Naive thymus-derived CD4-positive, alpha-beta T cell (primary cell): ENCODE data around the gene ZKSCAN7. TPM values are rescaled to one million over a fixed set of nuclear protein-coding genes. Genes with fewer than 3 reads are reported as not detected.

Experiments used
- ATAC-seq: fragments of 150-1000 bp; cut with Tn5 transposase; 2 replicates; pipeline ENCODE4 v1.10.0; 2021; ENCODE audit warnings: mild to moderate bottlenecking, moderate library complexity
- CTCF ChIA-PET: fragments of 350-600 bp; sonication (Branson Sonifier 250); formaldehyde crosslinking; loops from one replicate; lab custom pipeline; 2021; ENCODE audit warnings: antibody characterized with exemption; lab: Charles Lee
- POLR2A ChIA-PET: fragments of 350-600 bp; sonication (Branson Sonifier 250); formaldehyde crosslinking; loops from one replicate; lab custom pipeline; 2021; ENCODE audit warnings: antibody characterized with exemption, inconsistent platforms; lab: Charles Lee
- DNase-seq, 9 donors: peaks; one replicate each; pipeline versions ENCODE4 v3.0.0 to v3.0.0-alpha.2; 2020 to 2022; ENCODE audit warnings: mixed read lengths in 1 of 9
- H3K27ac ChIP-seq: one replicate; pipeline ENCODE4 v1.7.0; 2013; ENCODE audit warnings: mild to moderate bottlenecking, low read depth, low read length, moderate library complexity
- H3K27me3 ChIP-seq, 2 donors: one replicate each; pipeline ENCODE4 v1.7.0; 2013; ENCODE audit warnings: low read length in 2 of 2, mild to moderate bottlenecking in 2 of 2, moderate library complexity in 2 of 2; ENCODE audit not compliant: control insufficient read depth in 2 of 2, insufficient read depth in 2 of 2
- H3K36me3 ChIP-seq, 3 experiments: 1 replicate in 2 of 3; 2 replicates in 1 of 3; pipeline ENCODE4 v1.7.0; 2013; ENCODE audit warnings: low read length in 3 of 3, mild to moderate bottlenecking in 3 of 3, moderate library complexity in 1 of 3; ENCODE audit not compliant: insufficient read depth in 3 of 3, control insufficient read depth in 2 of 3
- H3K4me1 ChIP-seq, 2 donors: one replicate each; pipeline ENCODE4 v1.7.0; 2013; ENCODE audit warnings: low read length in 2 of 2, mild to moderate bottlenecking in 2 of 2, moderate library complexity in 1 of 2; ENCODE audit not compliant: control insufficient read depth in 2 of 2, insufficient read depth in 2 of 2
- H3K4me3 ChIP-seq: 2 replicates; pipeline ENCODE4 v1.7.0; 2013; ENCODE audit warnings: mild to moderate bottlenecking, low read length
- H3K9me3 ChIP-seq, 3 experiments: 1 replicate in 2 of 3; 2 replicates in 1 of 3; pipeline ENCODE4 v1.7.0; 2013; ENCODE audit warnings: low read length in 3 of 3; ENCODE audit not compliant: control insufficient read depth in 2 of 3
- H3K27ac Mint-ChIP-seq, 9 donors: one replicate each; pipeline ENCODE4 v1.8.0; 2020 to 2022; ENCODE audit warnings: mixed read lengths in 9 of 9, mild to moderate bottlenecking in 8 of 9, moderate library complexity in 5 of 9, inconsistent platforms in 2 of 9
- H3K27me3 Mint-ChIP-seq, 5 donors: one replicate each; pipeline ENCODE4 v1.8.0; 2021 to 2022; ENCODE audit warnings: mixed read lengths in 5 of 5, mild to moderate bottlenecking in 1 of 5
- H3K36me3 Mint-ChIP-seq, 5 donors: one replicate each; pipeline ENCODE4 v1.8.0; 2020 to 2022; ENCODE audit warnings: mixed read lengths in 5 of 5, mild to moderate bottlenecking in 3 of 5, inconsistent platforms in 1 of 5
- H3K4me1 Mint-ChIP-seq, 7 donors: one replicate each; pipeline ENCODE4 v1.8.0; 2020 to 2022; ENCODE audit warnings: mixed read lengths in 7 of 7, mild to moderate bottlenecking in 3 of 7, inconsistent platforms in 1 of 7
- H3K4me3 Mint-ChIP-seq, 10 donors: one replicate each; pipeline ENCODE4 v1.8.0; 2020 to 2022; ENCODE audit warnings: mild to moderate bottlenecking in 10 of 10, mixed read lengths in 10 of 10, moderate library complexity in 6 of 10, inconsistent platforms in 2 of 10
- H3K9me3 Mint-ChIP-seq, 11 donors: one replicate each; pipeline ENCODE4 v1.8.0; 2020 to 2022; ENCODE audit warnings: mixed read lengths in 11 of 11, mild to moderate bottlenecking in 4 of 11, inconsistent platforms in 1 of 11, moderate library complexity in 1 of 11
- intact Hi-C, 2 donors: fragments of 100-400 bp; cut with micrococcal nuclease; formaldehyde crosslinking; loops; one replicate each; pipeline ENCODE4 v1.15.1; 2023
- polyA plus RNA-seq, 2 donors: library from polyadenylated mRNA; unstranded; fragments of 300-500 nt; fragmentation: Illumina TruSeq; gene quantifications; one replicate each; pipeline ENCODE4 v1.2.3, GENCODE V29; 2021
- total RNA-seq, 6 experiments: library from RNA in 5 of 6; stranded (reverse) in 5 of 6; gene quantifications; 1 replicate in 5 of 6; 2 replicates in 1 of 6; pipeline ENCODE4 v1.2.3 and lab custom pipeline; 2021 to 2026

Gene ZKSCAN7
- total and polyA plus RNA-seq, 7 experiments from 2014 or later, result 1.1 to 4.5 (median 2.1) TPM

DNA sequence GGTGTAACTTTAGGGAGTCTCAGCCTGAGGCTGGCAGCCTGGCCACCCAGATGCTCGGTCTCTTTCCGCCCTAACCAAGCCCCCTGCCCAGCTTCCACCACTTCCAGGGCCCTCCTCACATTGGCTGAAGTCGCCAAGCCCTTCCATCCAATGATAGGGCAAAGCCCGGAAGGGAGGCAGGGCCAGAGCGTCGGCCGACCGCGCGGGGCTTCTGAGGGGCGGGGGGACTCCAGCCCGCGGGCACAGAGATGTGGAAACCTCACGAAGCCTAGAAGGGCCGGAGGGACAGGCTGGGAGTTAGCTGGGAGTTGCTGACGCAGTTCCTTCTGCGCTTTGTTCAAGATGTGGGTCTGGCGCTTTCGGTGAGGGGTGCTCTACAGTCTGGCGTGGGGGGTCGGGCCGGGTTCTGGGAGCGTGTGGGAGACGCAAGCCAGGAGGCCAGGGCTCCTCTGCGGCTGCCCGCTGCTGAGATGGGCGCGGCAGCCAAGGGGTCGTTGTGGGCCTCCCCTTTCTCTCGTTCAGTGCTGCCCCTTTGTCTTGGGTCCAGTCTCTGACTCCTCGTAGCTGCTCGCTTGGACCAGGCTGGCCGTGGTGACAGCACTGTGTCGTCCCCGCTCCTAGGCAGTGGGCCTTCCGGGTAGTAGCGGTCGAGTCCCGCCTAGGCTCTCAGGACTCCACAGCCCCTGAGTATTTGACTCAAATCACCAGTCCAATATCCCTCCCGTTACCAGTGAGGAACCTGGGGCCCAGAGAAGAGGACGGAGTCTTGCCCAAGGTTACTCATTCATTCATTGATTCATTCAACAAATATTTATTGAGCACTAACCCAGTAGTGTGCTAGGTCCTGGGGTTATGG lies 29.9 kb downstream of the ZKSCAN7 start, which contains the start of gene ZNF660:
Gene ZNF660 (plus strand): TSS at position 319 of the 856 bp plus-strand sequence. CDS start 9,230 bp downstream, outside the sequence.
- H3K27me3 Mint-ChIP-seq, result peaks cover 18 to 77% (median 53%) of the 10 kb centered on the region in 5 donors
- peaks cover 0 to 12% (median 9%) of the 10 kb centered on the region in 7 donors for H3K4me1 Mint-ChIP-seq
- POLR2A ChIA-PET, result no interaction called here
- H3K27ac Mint-ChIP-seq, result peak within 1 kb of the TSS in 1 of 9 donors; percentile 56
- Histone ChIP-seq H3K9me3 (no peaks in the 10 kb centered on the region), H3K27ac (no peak within 1 kb of the TSS), H3K27me3 (no peaks in the 10 kb centered on the region), H3K36me3 (no peaks in the 10 kb centered on the region), H3K4me3 (no peak within 1 kb of the TSS), H3K4me1 (no peaks in the 10 kb centered on the region)
- H3K4me3 Mint-ChIP-seq, result peak within 1 kb of the TSS in 9 of 10 donors; percentile 2 to 70 (median 52)
- DNase-seq (peak in 1 of 9 donors; percentile 4), ATAC-seq (peak; percentile 77)
- intact Hi-C loops, result no loop called here
- CTCF ChIA-PET, result no interaction called here
- peaks cover 4 to 34% (median 22%) of the 10 kb centered on the region in 5 donors for H3K36me3 Mint-ChIP-seq
- peaks cover 5 to 58% (median 24%) of the 10 kb centered on the region in 11 donors for H3K9me3 Mint-ChIP-seq

DNA sequence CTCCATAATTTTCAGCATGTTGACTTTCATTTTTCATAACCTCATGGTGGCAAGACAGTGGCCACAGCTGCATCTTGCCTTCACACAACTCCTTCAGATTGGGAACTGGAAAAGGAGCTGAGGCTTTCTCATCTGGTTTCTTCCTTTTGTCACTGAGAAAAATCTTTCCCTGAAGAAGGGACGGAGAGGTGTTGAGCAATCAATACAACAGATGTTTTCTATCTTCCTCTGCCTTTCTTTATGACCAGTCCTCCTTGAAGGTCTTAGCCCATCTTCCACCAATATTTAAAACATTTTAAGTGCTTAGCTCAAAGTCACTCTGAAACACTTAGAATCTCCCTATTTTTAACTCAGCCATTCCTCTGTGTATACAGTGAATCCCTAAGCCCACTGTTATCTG lies 41.6 kb downstream of the ZKSCAN7 start:
- DNase-seq, result no peak
- Mint-ChIP-seq H3K4me3 (no peak overlapping the region), H3K4me1 (no peaks in the 10 kb centered on the region), H3K27ac (no peak overlapping the region), H3K36me3 (peaks cover 0 to 34% (median 14%) of the 10 kb centered on the region in 5 donors), H3K27me3 (peaks cover 0 to 10% (median 0%) of the 10 kb centered on the region in 5 donors), H3K9me3 (peaks cover 10 to 51% (median 27%) of the 10 kb centered on the region in 11 donors)
- Histone ChIP-seq H3K9me3 (peaks cover 0 to 18% (median 0%) of the 10 kb centered on the region in 3 experiments), H3K27me3 (no peaks in the 10 kb centered on the region), H3K27ac (no peak overlapping the region), H3K36me3 (no peaks in the 10 kb centered on the region), H3K4me1 (no peaks in the 10 kb centered on the region), H3K4me3 (no peak overlapping the region)
- intact Hi-C loops, result no loop called here
- POLR2A ChIA-PET, result interaction anchor here (0.6 kb wide), 1 partner anchor 89 kb away, joined by 3 read pairs; no protein-coding TSS in a partner anchor
- no peak for ATAC-seq
- CTCF ChIA-PET, result no interaction called here

DNA sequence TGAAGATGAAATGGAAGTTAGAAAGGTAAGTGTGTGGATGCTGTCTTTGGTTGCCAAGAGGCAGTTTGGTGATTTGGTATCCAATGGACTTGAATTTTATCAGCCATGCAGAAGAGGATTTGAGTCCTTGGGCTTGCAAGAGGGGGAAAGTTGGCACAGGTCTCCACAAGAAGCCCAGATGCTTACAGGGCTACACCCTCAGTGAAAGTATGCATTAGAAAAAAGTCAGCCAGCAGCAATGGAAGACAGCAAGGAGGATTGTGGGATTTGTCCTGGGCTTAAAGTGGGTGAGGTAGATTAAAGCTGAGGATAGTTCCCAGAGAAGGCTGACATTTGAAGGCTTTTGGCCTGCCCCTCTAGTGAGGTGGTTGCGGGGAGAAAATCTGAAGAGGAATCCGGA lies 46.8 kb downstream of the ZKSCAN7 start:
- intact Hi-C loops, result no loop called here
- no peak overlapping the region for H3K4me3 Mint-ChIP-seq
- ATAC-seq, result no peak

DNA sequence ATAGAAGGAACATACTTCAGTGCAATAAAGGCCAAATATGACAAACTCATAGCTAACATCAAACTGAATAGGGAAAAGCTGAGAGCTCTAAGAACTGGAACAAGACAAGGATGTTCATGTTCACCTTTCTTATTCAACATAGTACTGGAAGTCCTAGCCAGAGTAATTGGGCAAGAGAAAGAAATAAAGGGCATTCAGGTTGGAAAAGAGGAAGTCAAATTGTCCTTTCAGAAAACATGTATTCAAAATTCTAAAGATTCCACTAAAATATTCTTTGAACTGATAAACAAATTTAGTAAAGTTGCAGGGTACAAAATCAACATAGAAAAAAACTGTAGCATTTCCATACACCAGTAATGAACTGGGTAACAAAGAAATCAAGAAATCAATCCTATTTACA lies 57.7 kb downstream of the ZKSCAN7 start:
- H3K4me1 Mint-ChIP-seq, result no peaks in the 10 kb centered on the region
- no peaks in the 10 kb centered on the region for H3K36me3 ChIP-seq
- CTCF ChIA-PET, result interaction anchor here (0.8 kb wide), 1 partner anchor 98 kb away, joined by 3 read pairs; no protein-coding TSS in a partner anchor
- H3K9me3 Mint-ChIP-seq, result peaks cover 0 to 14% (median 0%) of the 10 kb centered on the region in 11 donors
- peaks cover 0 to 14% (median 4%) of the 10 kb centered on the region in 5 donors for H3K36me3 Mint-ChIP-seq
- H3K4me1 ChIP-seq, result no peaks in the 10 kb centered on the region
- intact Hi-C loops, result no loop called here
- peaks cover 0 to 17% (median 0%) of the 10 kb centered on the region in 5 donors for H3K27me3 Mint-ChIP-seq
- ATAC-seq, result no peak
- POLR2A ChIA-PET, result no interaction called here
- DNase-seq, result no peak
- H3K27me3 ChIP-seq, result no peaks in the 10 kb centered on the region
- no peak overlapping the region for H3K27ac ChIP-seq
- no peak overlapping the region for H3K27ac Mint-ChIP-seq
- no peak overlapping the region for H3K4me3 Mint-ChIP-seq
- H3K4me3 ChIP-seq, result no peak overlapping the region
- H3K9me3 ChIP-seq, result no peaks in the 10 kb centered on the region

More for the DNA sequence above, 46.8 kb downstream of the ZKSCAN7 start:
- ChIA-PET POLR2A (no interaction called here), CTCF (no interaction called here)
- Mint-ChIP-seq H3K27ac (no peak overlapping the region), H3K27me3 (peaks cover 0 to 13% (median 9%) of the 10 kb centered on the region in 5 donors), H3K36me3 (peaks cover 0 to 10% (median 3%) of the 10 kb centered on the region in 5 donors), H3K9me3 (peaks cover 0 to 13% (median 6%) of the 10 kb centered on the region in 11 donors), H3K4me1 (no peaks in the 10 kb centered on the region)
- Histone ChIP-seq H3K9me3 (no peaks in the 10 kb centered on the region), H3K27me3 (no peaks in the 10 kb centered on the region), H3K4me3 (no peak overlapping the region), H3K27ac (no peak overlapping the region), H3K36me3 (no peaks in the 10 kb centered on the region), H3K4me1 (no peaks in the 10 kb centered on the region)
- DNase-seq, result no peak

Other genes with a start within 250 kb of the ZKSCAN7 start
- 10 to 100 TPM in 4 of 5 experiments, 1 to 10 TPM in 1; 7.7 to 19.8 (median 16.1) TPM for gene TCAIM, start 216.4 kb upstream of the ZKSCAN7 start, total RNA-seq
- gene TCAIM, start 216.4 kb upstream of the ZKSCAN7 start, polyA plus RNA-seq, result 10 to 100 TPM; 11.3 to 15.7 TPM
- 10 to 100 TPM; 16.8 to 37.6 (median 24.4) TPM for gene ZNF445, start 77.5 kb upstream of the ZKSCAN7 start, total RNA-seq
- gene ZNF445, start 77.5 kb upstream of the ZKSCAN7 start, polyA plus RNA-seq, result 1 to 10 TPM; 5.1 to 6.7 TPM
- 1 to 10 TPM in 1 of 5 experiments, under 1 TPM in 4; 0.02 to 1.7 (median 0.38) TPM for gene ZNF660, start 29.8 kb downstream of the ZKSCAN7 start, total RNA-seq
- gene ZNF660, start 29.8 kb downstream of the ZKSCAN7 start, polyA plus RNA-seq, result under 1 TPM in 1 of 2 donors, not detected in 1; 0.41 TPM
- gene ZNF197, start 69.8 kb downstream of the ZKSCAN7 start, total RNA-seq, result 10 to 100 TPM in 3 of 5 experiments, 1 to 10 TPM in 2; 5.5 to 15.6 (median 15.0) TPM
- 1 to 10 TPM; 5.2 to 5.8 TPM for gene ZNF197, start 69.8 kb downstream of the ZKSCAN7 start, polyA plus RNA-seq
- 1 to 10 TPM; 1.3 to 3.2 (median 2.0) TPM for gene ZNF35, start 93.5 kb downstream of the ZKSCAN7 start, total RNA-seq
- 1 to 10 TPM in 1 of 2 donors, under 1 TPM in 1; 0.14 to 1.1 TPM for gene ZNF35, start 93.5 kb downstream of the ZKSCAN7 start, polyA plus RNA-seq
- gene ZNF502, start 157.5 kb downstream of the ZKSCAN7 start, total RNA-seq, result 1 to 10 TPM; 1.1 to 6.1 (median 4.1) TPM
- gene ZNF502, start 157.5 kb downstream of the ZKSCAN7 start, polyA plus RNA-seq, result 1 to 10 TPM; 5.0 to 5.9 TPM
- 1 to 10 TPM; 1.1 to 5.3 (median 2.6) TPM for gene ZNF501, start 174.4 kb downstream of the ZKSCAN7 start, total RNA-seq
- gene ZNF501, start 174.4 kb downstream of the ZKSCAN7 start, polyA plus RNA-seq, result 1 to 10 TPM; 1.6 to 2.2 TPM
- 10 to 100 TPM; 17.5 to 44.4 (median 39.8) TPM for gene KIAA1143, start 206.4 kb downstream of the ZKSCAN7 start, total RNA-seq
- gene KIAA1143, start 206.4 kb downstream of the ZKSCAN7 start, polyA plus RNA-seq, result 10 to 100 TPM; 22.3 to 28.4 TPM
- 10 to 100 TPM in 1 of 5 experiments, under 1 TPM in 4; 0.11 to 31.9 (median 0.30) TPM for gene KIF15, start 206.6 kb downstream of the ZKSCAN7 start, total RNA-seq
- gene KIF15, start 206.6 kb downstream of the ZKSCAN7 start, polyA plus RNA-seq, result under 1 TPM in 1 of 2 donors, not detected in 1; 0.14 TPM